ENCODE data around the gene CGNL1. TPM values are rescaled to one million over a fixed set of nuclear protein-coding genes. Genes with fewer than 3 reads are reported as not detected.
A peak's percentile ranks its signal among the peaks of the same experiment; 100 is the strongest.

Gene CGNL1
- total RNA-seq, 1 donor from 2014 or later, result 0.11 TPM

- no peak for TF ChIP-seq CTCF (IDR thresholded peaks at IDR 0.05)
- DNase-seq (no peak), ATAC-seq (ENCODE audit: low read depth) (no peak)
- Mint-ChIP-seq H3K27me3 (peaks cover 6% of the 10 kb centered on the region), H3K9me3 (no peaks in the 10 kb centered on the region), H3K4me1 (peaks cover 21% of the 10 kb centered on the region), H3K36me3 (ENCODE audit: low read depth) (no peaks in the 10 kb centered on the region), H3K27ac (no peak overlapping the region), H3K4me3 (no peak overlapping the region)
- ChIA-PET CTCF (interaction anchor here (1.4 kb wide), 1 partner anchor 297 kb away, joined by 4 read pairs; no protein-coding TSS in a partner anchor), POLR2A (no interaction called here)
- intact Hi-C loops (cut with micrococcal nuclease), result no loop called here
Observed at GRCh38 chr15:57557810-57558209, 181.5 kb downstream of the CGNL1 start.

GRCh38 chr15:57559875-57560274 is 183.6 kb downstream of the CGNL1 start:
- Mint-ChIP-seq H3K27me3 (peaks cover 6% of the 10 kb centered on the region), H3K9me3 (no peaks in the 10 kb centered on the region), H3K36me3 (ENCODE audit: low read depth) (no peaks in the 10 kb centered on the region), H3K4me1 (peaks cover 28% of the 10 kb centered on the region), H3K4me3 (no peak overlapping the region), H3K27ac (no peak overlapping the region)
- ATAC-seq (ENCODE audit: low read depth), result peak; percentile 52
- ChIA-PET POLR2A (no interaction called here), CTCF (interaction anchor here (0.6 to 3.4 kb wide), 17 partner anchors 9 to 301 kb away, joined by 3 to 48 read pairs (median 3); partner anchors contain the start of gene POLR2M)
- TF ChIP-seq CTCF (IDR thresholded peaks at IDR 0.05), result peak; percentile 84
- intact Hi-C loops (cut with micrococcal nuclease), result loop anchor here (1.0 to 5.0 kb wide), 2 partner anchors 95 to 507 kb away; partner anchors contain the start of gene ALDH1A2
- peak; percentile 66 for DNase-seq

GRCh38 chr15:57561041-57561711 is 184.9 kb downstream of the CGNL1 start:
- ChIA-PET POLR2A (interaction anchor here (0.7 to 1.2 kb wide), 3 partner anchors 25 to 299 kb away, joined by 3 to 5 read pairs (median 3); partner anchors contain the start of gene MYZAP), CTCF (interaction anchor here (0.6 to 3.4 kb wide), 17 partner anchors 8 to 739 kb away, joined by 3 to 48 read pairs (median 4); no protein-coding TSS in a partner anchor)
- Mint-ChIP-seq H3K27me3 (peaks cover 6% of the 10 kb centered on the region), H3K9me3 (no peaks in the 10 kb centered on the region), H3K4me3 (peak overlapping the region; percentile 56), H3K36me3 (ENCODE audit: low read depth) (no peaks in the 10 kb centered on the region), H3K4me1 (peaks cover 37% of the 10 kb centered on the region), H3K27ac (peak overlapping the region; percentile 68)
- intact Hi-C loops (cut with micrococcal nuclease), result loop anchor here (1.0 to 5.0 kb wide), 7 partner anchors 26 to 506 kb away; partner anchors contain the start of genes ALDH1A2 and MYZAP
- TF ChIP-seq CTCF (IDR thresholded peaks at IDR 0.05), result peak; percentile 53
- ATAC-seq (ENCODE audit: low read depth) (peak; percentile 84), DNase-seq (peak; percentile 32)

- H3K27ac Mint-ChIP-seq, result no peak overlapping the region
- intact Hi-C loops (cut with micrococcal nuclease), result loop anchor here (5.0 kb wide), 1 partner anchor 505 kb away; the partner anchor contains the start of gene ALDH1A2
- no peak for TF ChIP-seq CTCF (IDR thresholded peaks at IDR 0.05)
- no peaks in the 10 kb centered on the region for H3K9me3 Mint-ChIP-seq
- H3K4me1 Mint-ChIP-seq, result peaks cover 40% of the 10 kb centered on the region
- ATAC-seq (ENCODE audit: low read depth) (no peak), DNase-seq (no peak)
- POLR2A ChIA-PET, result interaction anchor here (0.9 to 1.2 kb wide), 2 partner anchors 24 to 30 kb away, joined by 3 read pairs; partner anchors contain the start of gene MYZAP
- CTCF ChIA-PET, result interaction anchor here (0.9 kb wide), 1 partner anchor 77 kb away, joined by 4 read pairs; no protein-coding TSS in a partner anchor
- no peak overlapping the region for H3K4me3 Mint-ChIP-seq
- H3K27me3 Mint-ChIP-seq, result peaks cover 4% of the 10 kb centered on the region
- H3K36me3 Mint-ChIP-seq (ENCODE audit: low read depth), result no peaks in the 10 kb centered on the region
Observed at GRCh38 chr15:57562196-57562769, 186.0 kb downstream of the CGNL1 start.

- no peaks in the 10 kb centered on the region for H3K27me3 Mint-ChIP-seq
- H3K4me1 Mint-ChIP-seq, result peaks cover 45% of the 10 kb centered on the region
- intact Hi-C loops (cut with micrococcal nuclease), result loop anchor here (5.0 kb wide), 1 partner anchor 504 kb away; the partner anchor contains the start of gene ALDH1A2
- H3K36me3 Mint-ChIP-seq (ENCODE audit: low read depth), result no peaks in the 10 kb centered on the region
- no peak overlapping the region for H3K27ac Mint-ChIP-seq
- ChIA-PET POLR2A (interaction anchor here (2.0 kb wide), 1 partner anchor 24 kb away, joined by 8 read pairs; no protein-coding TSS in a partner anchor), CTCF (interaction anchor here (1.0 kb wide), 1 partner anchor 297 kb away, joined by 3 read pairs; no protein-coding TSS in a partner anchor)
- ATAC-seq (ENCODE audit: low read depth) (no peak), DNase-seq (no peak)
- H3K9me3 Mint-ChIP-seq, result no peaks in the 10 kb centered on the region
- H3K4me3 Mint-ChIP-seq, result no peak overlapping the region
- TF ChIP-seq CTCF (IDR thresholded peaks at IDR 0.05), result no peak
Observed at GRCh38 chr15:57563416-57563815, 187.1 kb downstream of the CGNL1 start.

Data from activated B cell treated with CpG ODN at 0.5 μM for 24 hours (primary cell).